Omental fat pad (tissue), 4 donors: ENCODE data around the gene PTPRM. TPM values are rescaled to one million over a fixed set of nuclear protein-coding genes. Genes with fewer than 3 reads are reported as not detected.

Experiments
- ATAC-seq: fragments of 150-250 bp; one replicate; pipeline ENCODE4 v1.9.1; 2016; ENCODE audit warnings: mild to moderate bottlenecking, moderate library complexity; ENCODE audit not compliant: low FRiP score
- DNase-seq: peaks from one replicate; pipeline ENCODE4 v3.0.0-alpha.2; 2019; ENCODE audit warnings: low spot score
- total RNA-seq, 4 donors: library from RNA; depleted of rRNA; stranded (reverse); fragments of >200 nt; gene quantifications; one replicate each; pipeline ENCODE4 v1.1.0, GENCODE V29; 2016
- TF ChIP-seq, protein P1 (sequence below), 3 donors: fragments of 450-650 bp; IDR thresholded peaks; one replicate each; pipeline ENCODE4 v1.5.1; 2016 to 2017; ENCODE audit warnings: antibody characterized with exemption in 3 of 3, mild to moderate bottlenecking in 3 of 3, moderate library complexity in 2 of 3

The PTPRM gene
- total RNA-seq, 4 donors from 2014 or later: 64.8 to 238 (median 144) TPM

DNA sequence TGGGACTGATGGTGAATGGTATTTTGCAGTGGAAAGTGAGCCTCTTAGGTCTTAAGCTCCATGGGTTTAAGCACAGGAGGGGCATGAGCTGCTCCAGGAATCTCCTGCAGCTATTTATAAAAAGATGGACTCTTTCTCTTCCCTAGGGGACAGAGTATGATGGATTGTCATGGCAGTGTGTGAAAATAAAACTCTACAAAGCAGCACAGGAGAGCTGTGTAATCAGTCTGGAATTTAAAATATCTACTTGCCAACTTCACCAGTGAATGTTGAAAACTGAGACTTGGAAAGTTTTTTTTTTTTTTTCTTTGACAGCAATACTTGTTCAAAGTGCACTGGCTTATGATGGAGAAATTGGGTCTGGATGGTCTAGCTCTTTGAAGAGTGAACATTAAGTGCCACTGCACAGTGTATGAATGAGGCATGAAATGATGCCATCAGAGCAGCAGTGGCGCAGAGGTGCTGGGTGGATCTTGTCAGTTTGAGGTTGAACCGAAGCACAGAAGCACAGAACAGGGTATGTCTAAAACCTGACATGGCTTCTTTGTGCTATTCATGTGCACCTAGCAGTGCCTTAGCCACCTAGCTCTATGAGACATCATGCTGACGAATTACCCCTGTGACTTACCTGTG, 245.4 kb downstream of the PTPRM start:
- TF ChIP-seq, protein P1, sequence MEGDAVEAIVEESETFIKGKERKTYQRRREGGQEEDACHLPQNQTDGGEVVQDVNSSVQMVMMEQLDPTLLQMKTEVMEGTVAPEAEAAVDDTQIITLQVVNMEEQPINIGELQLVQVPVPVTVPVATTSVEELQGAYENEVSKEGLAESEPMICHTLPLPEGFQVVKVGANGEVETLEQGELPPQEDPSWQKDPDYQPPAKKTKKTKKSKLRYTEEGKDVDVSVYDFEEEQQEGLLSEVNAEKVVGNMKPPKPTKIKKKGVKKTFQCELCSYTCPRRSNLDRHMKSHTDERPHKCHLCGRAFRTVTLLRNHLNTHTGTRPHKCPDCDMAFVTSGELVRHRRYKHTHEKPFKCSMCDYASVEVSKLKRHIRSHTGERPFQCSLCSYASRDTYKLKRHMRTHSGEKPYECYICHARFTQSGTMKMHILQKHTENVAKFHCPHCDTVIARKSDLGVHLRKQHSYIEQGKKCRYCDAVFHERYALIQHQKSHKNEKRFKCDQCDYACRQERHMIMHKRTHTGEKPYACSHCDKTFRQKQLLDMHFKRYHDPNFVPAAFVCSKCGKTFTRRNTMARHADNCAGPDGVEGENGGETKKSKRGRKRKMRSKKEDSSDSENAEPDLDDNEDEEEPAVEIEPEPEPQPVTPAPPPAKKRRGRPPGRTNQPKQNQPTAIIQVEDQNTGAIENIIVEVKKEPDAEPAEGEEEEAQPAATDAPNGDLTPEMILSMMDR (IDR thresholded peaks at IDR 0.05): no peak
- DNase-seq (no peak), ATAC-seq (no peak)

DNA sequence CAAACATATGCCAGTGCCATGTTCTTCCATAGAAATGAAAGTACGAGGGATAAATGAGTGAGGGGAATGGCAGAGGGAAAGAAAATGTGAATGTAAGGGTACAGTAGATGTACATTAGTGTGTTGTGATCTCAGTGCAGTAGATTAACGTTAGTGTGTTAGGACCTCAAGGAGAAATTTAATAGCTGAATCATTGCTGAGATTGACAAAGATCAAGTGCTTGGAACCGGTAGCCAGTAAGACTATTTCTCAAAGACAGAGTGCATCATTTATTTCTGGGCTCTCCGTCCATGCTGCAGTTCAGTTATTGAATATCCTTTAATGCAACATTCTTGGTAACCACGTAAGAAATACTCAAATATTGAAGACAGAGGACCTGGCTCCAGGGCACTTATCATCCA, 246.0 kb downstream of the PTPRM start:
- ATAC-seq: no peak
- TF ChIP-seq, protein P1 (IDR thresholded peaks at IDR 0.05): no peak
- DNase-seq: no peak

DNA sequence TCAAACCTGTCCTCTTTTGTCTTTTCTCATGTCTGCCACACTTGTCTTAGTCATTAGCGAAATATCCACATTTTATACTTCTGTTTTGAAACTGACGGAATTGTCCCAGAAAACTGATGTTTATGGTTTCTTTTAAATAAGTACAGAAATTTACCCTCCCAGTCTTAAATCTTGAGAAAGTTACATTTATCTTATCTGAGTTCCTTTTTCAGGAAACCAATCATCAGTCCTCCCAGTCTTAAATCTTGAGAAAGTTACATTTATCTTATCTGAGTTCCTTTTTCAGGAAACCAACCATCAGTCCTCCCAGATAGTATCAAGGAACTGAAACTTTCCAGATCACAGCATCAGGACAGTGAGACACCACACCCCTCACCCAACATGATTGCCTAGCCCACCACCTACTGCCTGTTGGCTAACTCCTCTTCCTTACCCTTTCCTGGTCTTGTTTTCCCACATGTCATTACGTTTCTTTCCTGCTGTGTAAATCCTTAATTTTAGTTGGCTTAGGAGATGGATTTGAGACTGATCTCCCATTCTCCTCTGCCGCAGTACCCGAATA, 247.7 kb downstream of the PTPRM start:
- DNase-seq (no peak), ATAC-seq (no peak)
- TF ChIP-seq, protein P1 (IDR thresholded peaks at IDR 0.05): no peak

DNA sequence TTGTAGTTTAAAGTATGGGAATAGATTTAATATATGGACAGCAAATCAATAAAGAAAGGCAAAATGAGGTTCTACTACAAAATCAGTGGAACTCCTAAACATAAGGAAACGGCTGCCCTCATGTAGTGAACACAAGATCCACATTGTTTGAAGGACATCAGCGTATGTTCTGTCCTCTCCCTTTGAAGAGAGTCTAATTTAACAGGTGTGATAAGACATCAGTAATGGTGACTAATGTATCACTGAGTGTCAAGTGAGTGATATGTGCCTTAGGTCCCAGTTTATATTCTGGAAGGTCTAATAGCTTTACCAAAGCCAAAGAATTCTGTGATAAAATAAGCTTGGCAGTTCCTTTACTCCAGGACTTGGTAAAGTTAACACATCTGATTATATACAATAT, 248.7 kb downstream of the PTPRM start:
- TF ChIP-seq, protein P1 (IDR thresholded peaks at IDR 0.05): no peak
- ATAC-seq (no peak), DNase-seq (no peak)

DNA sequence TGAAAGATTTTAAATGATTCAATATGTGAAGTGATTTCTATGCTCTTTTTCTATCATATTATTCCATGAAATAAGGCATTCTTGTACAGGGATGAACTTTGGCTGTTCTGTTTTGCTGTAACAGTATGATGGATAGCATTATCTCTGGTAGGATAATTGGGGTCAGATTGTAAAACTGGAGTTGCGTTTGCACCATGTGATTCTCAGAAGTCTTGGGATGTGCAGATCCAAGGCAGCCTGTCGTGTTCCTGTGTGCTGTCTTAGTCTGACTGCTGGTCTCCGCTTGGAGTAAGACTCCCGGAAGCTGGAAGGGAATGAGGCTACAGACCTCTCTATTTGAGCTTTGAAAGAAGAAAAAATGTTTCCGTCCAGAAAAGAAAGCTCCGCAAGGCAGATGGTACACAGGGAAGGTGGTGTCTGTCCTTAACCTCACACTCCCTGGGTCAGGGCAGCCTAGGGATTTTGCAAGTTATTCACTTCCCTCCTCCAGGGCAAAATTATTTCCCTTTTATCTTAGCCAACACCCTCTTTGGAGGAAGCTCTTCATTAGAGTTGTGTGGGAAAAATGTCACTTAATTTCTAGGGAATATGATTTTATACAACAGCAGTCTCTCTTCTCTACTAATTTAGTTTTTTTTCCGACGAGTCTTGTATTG, 250.6 kb downstream of the PTPRM start:
- TF ChIP-seq, protein P1 (IDR thresholded peaks at IDR 0.05): no peak
- no peak for ATAC-seq
- no peak for DNase-seq

DNA sequence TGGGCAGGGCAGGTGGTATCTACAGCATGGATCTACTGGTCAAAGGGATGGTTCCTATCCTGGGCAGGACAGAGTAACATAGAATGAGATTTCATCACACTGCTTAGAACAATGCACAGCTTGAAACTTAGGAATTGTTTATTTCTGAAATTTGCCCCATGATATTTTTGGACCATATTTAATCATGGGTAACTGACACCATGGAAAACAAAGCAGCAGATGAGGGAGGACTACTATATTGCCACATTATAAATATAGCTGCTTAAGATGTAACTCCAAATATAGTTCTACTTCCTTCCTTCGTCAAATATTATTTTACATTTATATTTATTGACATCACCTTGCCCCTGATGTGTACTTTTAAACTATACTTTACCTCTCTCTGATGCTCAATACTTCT, 254.7 kb downstream of the PTPRM start:
- ATAC-seq: no peak
- TF ChIP-seq, protein P1 (IDR thresholded peaks at IDR 0.05): no peak
- DNase-seq: no peak
